A673 (cell line): ENCODE results near the gene GAS7. TPM values are rescaled to one million over a fixed set of nuclear protein-coding genes. Genes with fewer than 3 reads are reported as not detected.

Experiments
- BruUV-seq: library from RNA; stranded (reverse); fragments of 400-500 nt; replicated peaks from 2 replicates; lab custom pipeline; 2021; lab: Mats Ljungman, UMichigan
- CTCF ChIA-PET: fragments of 300-600 bp; sonication (Branson Sonifier 250); formaldehyde crosslinking; loops from one replicate; lab custom pipeline; 2022; ENCODE audit warnings: antibody characterized with exemption; lab: Charles Lee
- POLR2A ChIA-PET: fragments of 300-600 bp; sonication (Branson Sonifier 250); formaldehyde crosslinking; loops from one replicate; lab custom pipeline; 2022; ENCODE audit warnings: antibody characterized with exemption; ENCODE audit not compliant: low non-redundant PET; lab: Charles Lee
- DNase-seq: peaks from one replicate; pipeline ENCODE4 v3.0.0-alpha.2; 2015; ENCODE audit warnings: low spot score
- H3K27ac ChIP-seq: fragments of 200-600 bp; sonication (generic); 2 replicates; pipeline ENCODE4 v1.5.1; 2016; ENCODE audit warnings: mixed run types, low read depth, mild to moderate bottlenecking, mixed read lengths, antibody characterized with exemption, low read length; ENCODE audit not compliant: poor library complexity, severe bottlenecking
- H3K27me3 ChIP-seq: fragments of 200-600 bp; sonication (generic); replicated peaks from 2 replicates; pipeline ENCODE4 v1.6.1; 2017; ENCODE audit warnings: mixed run types, low read depth, mild to moderate bottlenecking, mixed read lengths, antibody characterized with exemption, low read length; ENCODE audit not compliant: insufficient read depth, poor library complexity
- H3K36me3 ChIP-seq: fragments of 200-600 bp; sonication (generic); 2 replicates; pipeline ENCODE4 v1.6.1; 2016; ENCODE audit warnings: mixed run types, mild to moderate bottlenecking, mixed read lengths, antibody characterized with exemption, low read length; ENCODE audit not compliant: insufficient read depth, poor library complexity, severe bottlenecking
- H3K4me1 ChIP-seq: fragments of 200-600 bp; sonication (generic); 2 replicates; pipeline ENCODE4 v1.6.1; 2017; ENCODE audit warnings: mixed run types, mild to moderate bottlenecking, mixed read lengths, antibody characterized with exemption, low read length; ENCODE audit not compliant: insufficient read depth, poor library complexity, severe bottlenecking
- H3K4me3 ChIP-seq: fragments of 200-600 bp; sonication (generic); 2 replicates; pipeline ENCODE4 v1.5.1; 2016; ENCODE audit warnings: low read depth, mixed run types, mild to moderate bottlenecking, mixed read lengths, low read length; ENCODE audit not compliant: poor library complexity, severe bottlenecking
- H3K9me3 ChIP-seq: fragments of 200-600 bp; sonication (generic); 2 replicates; pipeline ENCODE4 v1.6.1; 2016; ENCODE audit warnings: mixed run types, low read depth, mild to moderate bottlenecking, mixed read lengths, antibody characterized with exemption, low read length; ENCODE audit not compliant: poor library complexity, severe bottlenecking
- CTCF ChIP-seq: fragments of 300-800, 200-600 bp; sonication (generic); conservative IDR thresholded peaks from 2 replicates; pipeline ENCODE4 v1.5.1; 2017; ENCODE audit warnings: low read depth, mild to moderate bottlenecking, antibody characterized with exemption, low read length, moderate library complexity, mixed read lengths
- EZH2 ChIP-seq: fragments of 200-600 bp; sonication (generic); IDR thresholded peaks from 2 replicates; pipeline ENCODE4 v1.6.1; 2017; ENCODE audit warnings: borderline replicate concordance, low read depth, mild to moderate bottlenecking, mixed read lengths, antibody characterized with exemption, low read length; ENCODE audit not compliant: poor library complexity, severe bottlenecking
- intact Hi-C: fragments of 100-400 bp; cut with micrococcal nuclease; formaldehyde crosslinking; loops from one replicate; pipeline ENCODE4 v1.10.0; 2022; ENCODE audit not compliant: unreplicated experiment
- total RNA-seq: library from RNA; stranded (reverse); gene quantifications from 2 replicates; pipeline ENCODE4 v1.2.3, GENCODE V29; 2021

The GAS7 gene
- total RNA-seq, 1 experiment from 2014 or later: 2.3 TPM

GRCh38 chr17:10046786-10047785 is 151.3 kb downstream of the GAS7 start:
- Histone ChIP-seq H3K9me3 (no peaks in the 10 kb centered on the region), H3K27me3 (no peaks in the 10 kb centered on the region), H3K27ac (no peak overlapping the region), H3K36me3 (no peaks in the 10 kb centered on the region), H3K4me1 (no peaks in the 10 kb centered on the region), H3K4me3 (no peak overlapping the region)
- intact Hi-C loops: no loop called here
- BruUV-seq: no TSS peak
- CTCF ChIA-PET: no interaction called here
- DNase-seq: no peak
- TF ChIP-seq EZH2: no peak
- TF ChIP-seq CTCF: no peak
- POLR2A ChIA-PET: no interaction called here

GRCh38 chr17:10045871-10046658 is 152.3 kb downstream of the GAS7 start:
- CTCF ChIA-PET: no interaction called here
- H3K27ac ChIP-seq: no peak overlapping the region
- no peak overlapping the region for H3K4me3 ChIP-seq
- no peaks in the 10 kb centered on the region for H3K27me3 ChIP-seq
- no peaks in the 10 kb centered on the region for H3K4me1 ChIP-seq
- no peaks in the 10 kb centered on the region for H3K9me3 ChIP-seq
- POLR2A ChIA-PET: no interaction called here
- H3K36me3 ChIP-seq: no peaks in the 10 kb centered on the region
- no TSS peak for BruUV-seq
- no peak for TF ChIP-seq CTCF
- TF ChIP-seq EZH2: no peak
- intact Hi-C loops: no loop called here
- no peak for DNase-seq

GRCh38 chr17:10042589-10043244 is 155.7 kb downstream of the GAS7 start:
- intact Hi-C loops: no loop called here
- Histone ChIP-seq H3K36me3 (no peaks in the 10 kb centered on the region), H3K4me3 (no peak overlapping the region), H3K27ac (no peak overlapping the region), H3K4me1 (no peaks in the 10 kb centered on the region), H3K9me3 (no peaks in the 10 kb centered on the region), H3K27me3 (no peaks in the 10 kb centered on the region)
- BruUV-seq: no TSS peak
- ChIA-PET CTCF (no interaction called here), POLR2A (no interaction called here)
- no peak for TF ChIP-seq CTCF
- no peak for TF ChIP-seq EZH2
- DNase-seq: no peak
